T-helper 2 cell treated with Interferon-gamma antibody and Interleukin-4, amounts not matched to agents 5 μg/mL and 100 μg/mL, for 36 hours (primary cell): ENCODE data around the gene AMTN.
"Not testable (repeated sequence)": the region's sequence is repeated elsewhere in the genome, so short reads cannot be mapped to it uniquely, and the experiment has no call there.

Experiments
- DNase-seq: peaks from one replicate; pipeline ENCODE4 v3.0.0; 2021; ENCODE audit warnings: low spot score
- H3K27ac Mint-ChIP-seq: one replicate; pipeline ENCODE4 v1.8.0; 2021; ENCODE audit warnings: mild to moderate bottlenecking, mixed read lengths
- H3K27me3 Mint-ChIP-seq: one replicate; pipeline ENCODE4 v1.8.0; 2021; ENCODE audit warnings: low read depth, mixed read lengths
- H3K36me3 Mint-ChIP-seq: one replicate; pipeline ENCODE4 v1.8.0; 2021; ENCODE audit warnings: low read depth, mixed read lengths
- H3K4me1 Mint-ChIP-seq: one replicate; pipeline ENCODE4 v1.8.0; 2021; ENCODE audit warnings: low read depth, mixed read lengths
- H3K4me3 Mint-ChIP-seq: one replicate; pipeline ENCODE4 v1.8.0; 2022; ENCODE audit warnings: mild to moderate bottlenecking, moderate library complexity, mixed read lengths
- H3K9me3 Mint-ChIP-seq: one replicate; pipeline ENCODE4 v1.8.0; 2021; ENCODE audit warnings: mixed read lengths

The AMTN gene

GRCh38 chr4:70531981-70532380 is 13.6 kb downstream of the AMTN start:
- Mint-ChIP-seq H3K27ac (no peak overlapping the region), H3K4me3 (no peak overlapping the region), H3K27me3 (no peaks in the 10 kb centered on the region), H3K36me3 (no peaks in the 10 kb centered on the region), H3K9me3 (no peaks in the 10 kb centered on the region), H3K4me1 (no peaks in the 10 kb centered on the region)
- no peak for DNase-seq

- no peaks in the 10 kb centered on the region for H3K9me3 Mint-ChIP-seq
- no peak for DNase-seq
- no peaks in the 10 kb centered on the region for H3K4me1 Mint-ChIP-seq
- H3K4me3 Mint-ChIP-seq = no peak overlapping the region
- H3K36me3 Mint-ChIP-seq = no peaks in the 10 kb centered on the region
- no peaks in the 10 kb centered on the region for H3K27me3 Mint-ChIP-seq
- H3K27ac Mint-ChIP-seq = no peak overlapping the region
Measured at GRCh38 chr4:70533211-70533610, 14.8 kb downstream of the AMTN start.

GRCh38 chr4:70533791-70534190 is 15.4 kb downstream of the AMTN start:
- H3K36me3 Mint-ChIP-seq = no peaks in the 10 kb centered on the region
- no peaks in the 10 kb centered on the region for H3K9me3 Mint-ChIP-seq
- H3K4me1 Mint-ChIP-seq = no peaks in the 10 kb centered on the region
- no peaks in the 10 kb centered on the region for H3K27me3 Mint-ChIP-seq
- H3K27ac Mint-ChIP-seq = no peak overlapping the region
- no peak overlapping the region for H3K4me3 Mint-ChIP-seq
- no peak for DNase-seq

GRCh38 chr4:70534886-70535285 is 16.5 kb downstream of the AMTN start:
- H3K4me1 Mint-ChIP-seq, H3K4me3 Mint-ChIP-seq, H3K9me3 Mint-ChIP-seq, H3K36me3 Mint-ChIP-seq, DNase-seq, H3K27me3 Mint-ChIP-seq, H3K27ac Mint-ChIP-seq: not testable (repeated sequence)

GRCh38 chr4:70538869-70539268 is 20.5 kb downstream of the AMTN start:
- DNase-seq = no peak
- H3K27me3 Mint-ChIP-seq = no peaks in the 10 kb centered on the region
- no peaks in the 10 kb centered on the region for H3K4me1 Mint-ChIP-seq
- no peaks in the 10 kb centered on the region for H3K9me3 Mint-ChIP-seq
- H3K27ac Mint-ChIP-seq = no peak overlapping the region
- no peak overlapping the region for H3K4me3 Mint-ChIP-seq
- no peaks in the 10 kb centered on the region for H3K36me3 Mint-ChIP-seq

GRCh38 chr4:70544279-70544868 is 26.0 kb downstream of the AMTN start:
- no peak for DNase-seq
- Mint-ChIP-seq H3K4me3 (no peak overlapping the region), H3K9me3 (no peaks in the 10 kb centered on the region), H3K27me3 (peaks cover 2% of the 10 kb centered on the region), H3K36me3 (no peaks in the 10 kb centered on the region), H3K4me1 (no peaks in the 10 kb centered on the region), H3K27ac (no peak overlapping the region)

GRCh38 chr4:70556856-70557255 is 38.5 kb downstream of the AMTN start:
- Mint-ChIP-seq H3K4me1 (peaks cover 4% of the 10 kb centered on the region), H3K4me3 (no peak overlapping the region), H3K27ac (no peak overlapping the region), H3K9me3 (no peaks in the 10 kb centered on the region), H3K27me3 (no peaks in the 10 kb centered on the region), H3K36me3 (no peaks in the 10 kb centered on the region)
- no peak for DNase-seq

- no peak for DNase-seq
- H3K4me3 Mint-ChIP-seq = no peak overlapping the region
Measured at GRCh38 chr4:70559211-70559830, 41.0 kb downstream of the AMTN start.

GRCh38 chr4:70559924-70560323 is 41.6 kb downstream of the AMTN start:
- DNase-seq = no peak
- no peak overlapping the region for H3K4me3 Mint-ChIP-seq
- no peaks in the 10 kb centered on the region for H3K9me3 Mint-ChIP-seq
- H3K36me3 Mint-ChIP-seq = no peaks in the 10 kb centered on the region
- no peak overlapping the region for H3K27ac Mint-ChIP-seq
- H3K27me3 Mint-ChIP-seq = no peaks in the 10 kb centered on the region
- peaks cover 4% of the 10 kb centered on the region for H3K4me1 Mint-ChIP-seq

More at GRCh38 chr4:70559211-70559830, 41.0 kb downstream of the AMTN start:
- Mint-ChIP-seq H3K27me3 (no peaks in the 10 kb centered on the region), H3K36me3 (no peaks in the 10 kb centered on the region), H3K27ac (no peak overlapping the region), H3K4me1 (peaks cover 4% of the 10 kb centered on the region), H3K9me3 (no peaks in the 10 kb centered on the region)

GRCh38 chr4:70564033-70564432 is 45.7 kb downstream of the AMTN start:
- no peak for DNase-seq
- H3K4me1 Mint-ChIP-seq = no peaks in the 10 kb centered on the region
- no peaks in the 10 kb centered on the region for H3K9me3 Mint-ChIP-seq
- no peak overlapping the region for H3K27ac Mint-ChIP-seq
- no peaks in the 10 kb centered on the region for H3K36me3 Mint-ChIP-seq
- H3K4me3 Mint-ChIP-seq = no peak overlapping the region
- no peaks in the 10 kb centered on the region for H3K27me3 Mint-ChIP-seq

- H3K9me3 Mint-ChIP-seq = no peaks in the 10 kb centered on the region
- H3K27ac Mint-ChIP-seq = no peak overlapping the region
- H3K4me3 Mint-ChIP-seq = no peak overlapping the region
- H3K4me1 Mint-ChIP-seq = no peaks in the 10 kb centered on the region
- H3K36me3 Mint-ChIP-seq = no peaks in the 10 kb centered on the region
- DNase-seq = no peak
- H3K27me3 Mint-ChIP-seq = no peaks in the 10 kb centered on the region
Measured at GRCh38 chr4:70570796-70571195, 52.4 kb downstream of the AMTN start.

GRCh38 chr4:70571772-70572171 is 53.4 kb downstream of the AMTN start:
- no peaks in the 10 kb centered on the region for H3K36me3 Mint-ChIP-seq
- no peak for DNase-seq
- H3K4me3 Mint-ChIP-seq = no peak overlapping the region
- H3K27ac Mint-ChIP-seq = no peak overlapping the region
- no peaks in the 10 kb centered on the region for H3K27me3 Mint-ChIP-seq
- H3K4me1 Mint-ChIP-seq = no peaks in the 10 kb centered on the region
- H3K9me3 Mint-ChIP-seq = no peaks in the 10 kb centered on the region

GRCh38 chr4:70575964-70576363 is 57.6 kb downstream of the AMTN start:
- Mint-ChIP-seq H3K27ac (no peak overlapping the region), H3K4me1 (no peaks in the 10 kb centered on the region), H3K27me3 (no peaks in the 10 kb centered on the region), H3K4me3 (no peak overlapping the region), H3K36me3 (no peaks in the 10 kb centered on the region), H3K9me3 (no peaks in the 10 kb centered on the region)
- no peak for DNase-seq

- Mint-ChIP-seq H3K9me3 (no peaks in the 10 kb centered on the region), H3K36me3 (no peaks in the 10 kb centered on the region), H3K27ac (no peak overlapping the region), H3K27me3 (no peaks in the 10 kb centered on the region), H3K4me1 (no peaks in the 10 kb centered on the region), H3K4me3 (no peak overlapping the region)
- DNase-seq = no peak
Measured at GRCh38 chr4:70577220-70577927, 59.0 kb downstream of the AMTN start.
